A549 (cell line): ENCODE data around the gene SLC66A3. TPM values are rescaled to one million over a fixed set of nuclear protein-coding genes. Genes with fewer than 3 reads are reported as not detected.

Source experiments
- ATAC-seq, 2 experiments: fragments of 200-7000 bp in 1 of 2; fragments of >200 bp in 1 of 2; cut with Nextera tagmentation in 1 of 2; cut with Tn5 transposase in 1 of 2; 3 replicates each; pipeline versions ENCODE4 v1.8.0 to v1.9.1; 2018 to 2020; ENCODE audit warnings: mild to moderate bottlenecking in 1 of 2, moderate library complexity in 1 of 2
- CTCF ChIA-PET: fragments of 300-600 bp; sonication (Branson Sonifier 250); formaldehyde crosslinking; extraction: SDS; loops from one replicate; lab custom pipeline; 2021; ENCODE audit warnings: antibody characterized with exemption, inconsistent platforms; lab: Yijun Ruan, JAX
- POLR2A ChIA-PET: fragments of 350-600 bp; formaldehyde crosslinking; extraction: SDS; loops from one replicate; lab custom pipeline; 2021; ENCODE audit warnings: antibody characterized with exemption, inconsistent platforms; lab: Yijun Ruan, JAX
- DNase-seq, 2 experiments: peaks; one replicate each; pipeline versions ENCODE4 v3.0.0 to v3.0.0-alpha.2; 2011 to 2016; ENCODE audit warnings: low read depth in 1 of 2, low spot score in 1 of 2
- FAIRE-seq: peaks from 2 replicates; lab custom pipeline; 2011; peaks lifted over from hg19 to GRCh38; lab: Jason Lieb, UNC
- H3K27ac ChIP-seq, 2 experiments: fragments of >200 bp; sonication (Bioruptor Twin); formaldehyde crosslinking; 3 replicates each; pipeline ENCODE4 v1.5.1; 2016 to 2017
- H3K4me1 ChIP-seq: fragments of >200 bp; sonication (Bioruptor Twin); formaldehyde crosslinking; 3 replicates; pipeline ENCODE4 v1.6.1; 2016
- H3K4me2 ChIP-seq: fragments of >200 bp; sonication (Bioruptor Twin); formaldehyde crosslinking; 3 replicates; pipeline ENCODE4 v1.6.1; 2016
- H3K4me3 ChIP-seq: fragments of >200 bp; sonication (Bioruptor Twin); formaldehyde crosslinking; 3 replicates; pipeline ENCODE4 v1.5.1; 2016
- H3K9me3 ChIP-seq: fragments of >200 bp; sonication (Bioruptor Twin); formaldehyde crosslinking; 3 replicates; pipeline ENCODE4 v1.6.1; 2016
- BHLHE40 ChIP-seq: IDR thresholded peaks from 2 replicates; pipeline ENCODE4 v1.6.1; 2012; ENCODE audit warnings: low read depth, low read length, inconsistent platforms
- CBX8 ChIP-seq: fragments of 200-600 bp; sonication (generic); IDR thresholded peaks from 2 replicates; pipeline ENCODE4 v1.6.1; 2016
- CEBPB ChIP-seq, 2 experiments: fragments of >200 bp in 1 of 2; sonication (Bioruptor Twin) in 1 of 2; formaldehyde crosslinking in 1 of 2; IDR thresholded peaks; 2 replicates each; pipeline ENCODE4 v1.6.1; 2012 to 2016
- CTCF ChIP-seq: fragments of >200 bp; sonication (Bioruptor Twin); formaldehyde crosslinking; IDR thresholded peaks from 3 replicates; pipeline ENCODE4 v1.5.1; 2016
- EHMT2 ChIP-seq: fragments of 200-600 bp; sonication (generic); IDR thresholded peaks from 2 replicates; pipeline ENCODE4 v1.6.1; 2016; ENCODE audit warnings: antibody characterized with exemption, low read depth, mild to moderate bottlenecking, moderate library complexity
- ESRRA ChIP-seq: fragments of 150-350 bp; IDR thresholded peaks from 2 replicates; pipeline ENCODE4 v1.6.1; 2014; ENCODE audit warnings: mild to moderate bottlenecking, low read length, borderline replicate concordance
- FOSB ChIP-seq: fragments of 250-450 bp; sonication (Bioruptor Pico); IDR thresholded peaks from 2 replicates; pipeline ENCODE4 v1.5.0; 2020; ENCODE audit warnings: mild to moderate bottlenecking, moderate library complexity
- FOSL2 ChIP-seq, 2 experiments: fragments of 450-650 bp in 1 of 2; fragments of >200 bp in 1 of 2; sonication (Bioruptor Twin) in 1 of 2; formaldehyde crosslinking; IDR thresholded peaks; 2 replicates each; pipeline versions ENCODE4 v1.5.0 to v1.6.1; 2016 to 2020; ENCODE audit warnings: mild to moderate bottlenecking in 1 of 2, moderate library complexity in 1 of 2
- HOXA7 ChIP-seq: fragments of 250-450 bp; sonication (Bioruptor Pico); IDR thresholded peaks from 2 replicates; pipeline ENCODE4 v1.5.0; 2020; ENCODE audit warnings: mild to moderate bottlenecking, moderate library complexity
- JUN ChIP-seq, 2 experiments: fragments of >200 bp; sonication (Bioruptor Twin); formaldehyde crosslinking; IDR thresholded peaks; 2 replicates in 1 of 2; 3 replicates in 1 of 2; pipeline ENCODE4 v1.6.1; 2016 to 2017
- JUNB ChIP-seq: fragments of >200 bp; sonication (Bioruptor Twin); formaldehyde crosslinking; IDR thresholded peaks from 2 replicates; pipeline ENCODE4 v1.6.1; 2016
- KDM1A ChIP-seq: fragments of 200-600 bp; sonication (generic); IDR thresholded peaks from 2 replicates; pipeline ENCODE4 v1.6.1; 2016; ENCODE audit warnings: low read depth, mild to moderate bottlenecking
- MAFK ChIP-seq: fragments of 450-650 bp; IDR thresholded peaks from 2 replicates; pipeline ENCODE4 v1.6.1; 2014; ENCODE audit not compliant: partially characterized antibody
- MAZ ChIP-seq: fragments of 150-350 bp; IDR thresholded peaks from 2 replicates; pipeline ENCODE4 v1.6.1; 2014; ENCODE audit warnings: antibody characterized with exemption, low read depth, low read length, borderline replicate concordance
- MYC ChIP-seq: IDR thresholded peaks from 2 replicates; pipeline ENCODE4 v1.6.1; 2012; ENCODE audit warnings: mild to moderate bottlenecking, inconsistent platforms, low read length, improper control_type of control experiment, borderline replicate concordance
- NFE2L2 ChIP-seq: fragments of 150-350 bp; conservative IDR thresholded peaks from 2 replicates; pipeline ENCODE4 v1.6.1; 2014; ENCODE audit warnings: low read length
- POLR2A ChIP-seq: IDR thresholded peaks from 2 replicates; pipeline ENCODE4 v1.6.1; 2012; ENCODE audit warnings: mild to moderate bottlenecking, low read length
- RAD21 ChIP-seq, 2 experiments: fragments of >200 bp in 1 of 2; sonication (Bioruptor Twin) in 1 of 2; formaldehyde crosslinking in 1 of 2; IDR thresholded peaks in 1 of 2; conservative IDR thresholded peaks in 1 of 2; 2 replicates in 1 of 2; 3 replicates in 1 of 2; pipeline ENCODE4 v1.6.1; 2012 to 2018; ENCODE audit warnings: inconsistent platforms in 1 of 2
- SMC3 ChIP-seq: fragments of >200 bp; sonication (Bioruptor Twin); formaldehyde crosslinking; IDR thresholded peaks from 3 replicates; pipeline ENCODE4 v1.6.1; 2018; ENCODE audit warnings: inconsistent platforms
- TFCP2L1 ChIP-seq: fragments of 250-450 bp; sonication (Bioruptor Pico); IDR thresholded peaks from 2 replicates; pipeline ENCODE4 v1.5.0; 2021; ENCODE audit warnings: mild to moderate bottlenecking
- ZSCAN20 ChIP-seq: fragments of 250-450 bp; sonication (Bioruptor Pico); IDR thresholded peaks from 2 replicates; pipeline ENCODE4 v1.8.0; 2022; ENCODE audit warnings: mild to moderate bottlenecking, moderate library complexity
- WGBS: methylation state at CpG from one replicate; pipeline ENCODE4 v1.1.6; 2017; ENCODE audit errors: missing lambda C conversion rate; 5-methylcytosine and 5-hydroxymethylcytosine counted together
- polyA plus RNA-seq, 4 experiments: library from polyadenylated mRNA; depleted of rRNA in 3 of 4; stranded (reverse); fragments of >200 nt; fragmentation: RNase III in 1 of 4; extraction: RNeasy Plus Mini Kit Qiagen cat#74134 plus additional on column Dnase treatment in 1 of 4; gene quantifications; 2 replicates in 3 of 4; 3 replicates in 1 of 4; pipeline ENCODE4 v1.2.3, GENCODE V29; 2011 to 2017

The SLC66A3 gene
- polyA plus RNA-seq, 2 of the 4 experiments (the other 2 are of a cell fraction) = 24.9 to 69.8 TPM

- ATAC-seq = peak; percentile 83 to 93
- ChIA-PET POLR2A (interaction anchor here (1.4 kb wide), 1 partner anchor 286 kb away, joined by 3 read pairs; no protein-coding TSS in a partner anchor), CTCF (interaction anchor here (0.6 to 24.7 kb wide), 105 partner anchors 7 to 539 kb away, joined by 3 to 1025 read pairs (median 5); partner anchors contain the start of genes KCNF1, PDIA6, ROCK2 and SLC66A3)
- H3K4me3 ChIP-seq = no peak overlapping the region
- 49% methylated on average over 38 of the region's 41 CpGs for WGBS
- no peaks in the 10 kb centered on the region for H3K9me3 ChIP-seq
- DNase-seq = peak; percentile 77 to 85
- no peak overlapping the region; a peak in 1 of 6 replicates for H3K27ac ChIP-seq
- FAIRE-seq = no peak
- H3K4me2 ChIP-seq = no peak overlapping the region; the same call in 2 of the 3 replicates
- no peaks in the 10 kb centered on the region for H3K4me1 ChIP-seq
- TF ChIP-seq CTCF (peak; percentile 96), EHMT2 (no peak), MYC (peak; percentile 44; the same call in 1 of the 2 replicates), RAD21 (conservative IDR thresholded peaks at IDR 0.05 in 1 of 2, IDR thresholded peaks at IDR 0.05 in 1 of 2) (peak; percentile 99), SMC3 (peak; percentile 99), ZSCAN20 (CRISPR knock-in tag) (no peak)
Measured at GRCh38 chr2:11123856-11124759, 31.2 kb upstream of the SLC66A3 start.

DNA sequence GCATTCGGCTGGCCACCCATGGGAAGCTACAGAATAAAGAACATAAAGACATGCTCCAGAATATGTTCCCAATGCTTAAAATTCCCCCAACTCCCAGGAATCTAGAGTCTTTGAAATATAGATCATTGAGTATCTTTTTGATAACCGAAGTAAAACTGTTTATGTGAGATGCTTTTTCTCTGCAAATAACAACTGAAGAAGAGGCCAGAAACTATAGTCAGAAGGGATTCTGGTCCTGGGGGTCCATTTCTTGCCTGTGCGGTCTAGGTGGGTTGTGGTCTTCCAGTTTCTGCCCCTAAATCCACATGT lies 30.6 kb upstream of the SLC66A3 start:
- Histone ChIP-seq H3K27ac (no peak overlapping the region), H3K4me3 (no peak overlapping the region), H3K4me1 (0 out of 3 replicates have a peak, but pooled peaks cover 3% of the 10 kb centered on the region), H3K9me3 (no peaks in the 10 kb centered on the region), H3K4me2 (no peak overlapping the region; the same call in 2 of the 3 replicates)
- CTCF ChIA-PET = interaction anchor here (0.6 to 24.7 kb wide), 96 partner anchors 6 to 538 kb away, joined by 3 to 1025 read pairs (median 5); partner anchors contain the start of genes KCNF1, PDIA6, ROCK2 and SLC66A3
- POLR2A ChIA-PET = interaction anchor here (1.4 kb wide), 1 partner anchor 286 kb away, joined by 3 read pairs; no protein-coding TSS in a partner anchor
- no peak for ATAC-seq
- no peak for FAIRE-seq
- 35% methylated on average over 3 of the region's 3 CpGs for WGBS
- no peak for DNase-seq
- TF ChIP-seq JUNB (no peak), TFCP2L1 (CRISPR knock-in tag) (no peak), MAZ (no peak), FOSL2 (IDR thresholded peaks at IDR 0.05) (no peak), FOSL2 (CRISPR knock-in tag; IDR thresholded peaks at IDR 0.05) (no peak), POLR2A (no peak), HOXA7 (CRISPR knock-in tag) (no peak), JUN (IDR thresholded peaks at IDR 0.05) (no peak), FOSB (CRISPR knock-in tag) (no peak)

DNA sequence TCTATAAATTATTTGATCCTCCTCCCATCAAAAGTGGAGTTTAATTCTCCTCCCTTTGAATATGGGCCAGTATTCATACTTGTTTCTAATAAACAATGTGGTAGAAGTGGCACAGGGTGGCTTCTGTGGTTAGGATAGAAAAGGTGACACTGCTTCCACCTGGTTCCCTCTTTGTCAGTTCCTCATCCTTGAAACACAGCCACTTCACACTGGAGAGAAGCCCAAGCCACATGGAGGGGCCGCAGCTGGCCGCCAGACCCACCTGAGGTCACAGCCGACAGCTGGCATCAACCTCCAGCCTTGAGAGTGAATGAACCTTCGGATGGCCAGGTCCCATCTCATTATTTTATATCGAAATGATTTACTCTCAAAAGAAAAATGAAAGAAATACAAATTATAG lies 27.5 kb upstream of the SLC66A3 start:
- H3K4me1 ChIP-seq = peaks cover 12% of the 10 kb centered on the region; the same call in 2 of the 3 replicates
- no peaks in the 10 kb centered on the region for H3K9me3 ChIP-seq
- no peak overlapping the region for H3K4me2 ChIP-seq
- H3K4me3 ChIP-seq = no peak overlapping the region
- ChIA-PET POLR2A (no interaction called here), CTCF (interaction anchor here (0.6 to 24.7 kb wide), 3 partner anchors 120 to 294 kb away, joined by 3 to 1025 read pairs (median 4); no protein-coding TSS in a partner anchor)
- 77% methylated on average over 5 of the region's 5 CpGs for WGBS
- ATAC-seq (no peak), FAIRE-seq (no peak), DNase-seq (no peak)
- TF ChIP-seq KDM1A (no peak), NFE2L2 (no peak), CEBPB (IDR thresholded peaks at IDR 0.05) (no peak), CBX8 (no peak), ESRRA (no peak), MYC (no peak), MAFK (no peak), BHLHE40 (no peak)
- H3K27ac ChIP-seq = no peak overlapping the region
